HG02623 (cell line): Measurements from ENCODE around the gene DUS3L.

Experiments
- ATAC-seq: cut with Tn5 transposase; IDR thresholded peaks from one replicate; pipeline ENCODE4 v1.9.1; 2021; ENCODE audit warnings: moderate library complexity; ENCODE audit not compliant: unreplicated experiment

DUS3L gene, protein sequence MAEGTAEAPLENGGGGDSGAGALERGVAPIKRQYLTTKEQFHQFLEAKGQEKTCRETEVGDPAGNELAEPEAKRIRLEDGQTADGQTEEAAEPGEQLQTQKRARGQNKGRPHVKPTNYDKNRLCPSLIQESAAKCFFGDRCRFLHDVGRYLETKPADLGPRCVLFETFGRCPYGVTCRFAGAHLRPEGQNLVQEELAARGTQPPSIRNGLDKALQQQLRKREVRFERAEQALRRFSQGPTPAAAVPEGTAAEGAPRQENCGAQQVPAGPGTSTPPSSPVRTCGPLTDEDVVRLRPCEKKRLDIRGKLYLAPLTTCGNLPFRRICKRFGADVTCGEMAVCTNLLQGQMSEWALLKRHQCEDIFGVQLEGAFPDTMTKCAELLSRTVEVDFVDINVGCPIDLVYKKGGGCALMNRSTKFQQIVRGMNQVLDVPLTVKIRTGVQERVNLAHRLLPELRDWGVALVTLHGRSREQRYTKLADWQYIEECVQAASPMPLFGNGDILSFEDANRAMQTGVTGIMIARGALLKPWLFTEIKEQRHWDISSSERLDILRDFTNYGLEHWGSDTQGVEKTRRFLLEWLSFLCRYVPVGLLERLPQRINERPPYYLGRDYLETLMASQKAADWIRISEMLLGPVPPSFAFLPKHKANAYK

GRCh38 chr19:5790559-5791520 lies at the start of gene DUS3L:
DUS3L (minus strand) TSS chr19:5791163; CDS start chr19:5791141, 22 bp downstream.
- peak; percentile 84 for ATAC-seq

DNA sequence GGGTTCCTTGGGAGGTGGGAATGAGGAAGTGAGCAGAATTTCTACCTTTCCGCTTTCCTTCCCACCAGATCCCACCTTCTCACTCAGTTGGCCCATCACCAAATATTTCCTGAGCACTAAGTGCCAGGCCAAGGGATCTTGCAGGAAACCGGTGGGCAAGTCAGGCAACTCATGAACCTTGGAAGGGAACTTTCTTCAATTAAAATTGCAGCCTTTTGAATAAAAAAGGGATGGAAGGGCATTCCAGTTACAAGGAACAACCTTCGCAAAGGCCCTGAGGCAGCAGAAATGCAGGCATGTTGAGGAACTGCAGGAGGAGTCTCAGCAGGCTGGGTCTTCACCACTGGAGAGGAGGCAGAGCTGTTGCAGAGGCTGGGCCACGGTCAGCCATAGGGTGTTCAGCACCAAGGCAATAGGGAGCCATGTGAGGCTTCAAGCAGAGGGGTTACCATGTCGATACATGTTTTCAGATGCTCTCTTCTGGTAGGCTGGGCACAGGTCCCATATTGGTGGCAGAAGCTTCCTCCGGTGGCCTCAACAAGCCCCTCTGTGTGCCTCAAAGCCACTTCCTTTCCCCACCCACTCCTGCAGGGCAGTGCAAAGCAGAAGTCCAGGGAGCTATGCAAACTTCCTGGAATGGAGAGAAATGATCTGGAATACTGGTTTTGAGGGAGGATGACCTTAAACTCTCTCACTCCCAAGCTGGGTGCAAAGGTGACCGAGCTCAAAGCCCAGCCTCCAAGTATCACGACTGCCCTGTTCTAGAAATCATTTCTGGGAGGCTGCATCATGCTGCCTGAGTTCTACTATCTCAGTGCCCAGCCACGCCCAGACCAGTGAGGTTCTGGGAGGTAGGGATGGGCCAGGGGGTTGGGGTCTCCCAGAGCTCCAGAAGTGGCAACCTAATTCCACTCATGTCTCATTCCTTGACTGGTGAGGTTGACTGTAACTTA lies 48.4 kb upstream of the DUS3L start, which contains the start of gene FUT6:
Gene FUT6 (minus strand): TSS at position 638 of the 953 bp plus-strand sequence. CDS start 7,135 bp downstream, outside the sequence.
- no peak for ATAC-seq

GRCh38 chr19:5838353-5839064 lies 47.5 kb upstream of the DUS3L start:
- no peak for ATAC-seq

- no peak for ATAC-seq
Measured at GRCh38 chr19:5837761-5838352, 46.9 kb upstream of the DUS3L start.

- no peak for ATAC-seq
Measured at GRCh38 chr19:5832527-5833216, 41.7 kb upstream of the DUS3L start.

DNA sequence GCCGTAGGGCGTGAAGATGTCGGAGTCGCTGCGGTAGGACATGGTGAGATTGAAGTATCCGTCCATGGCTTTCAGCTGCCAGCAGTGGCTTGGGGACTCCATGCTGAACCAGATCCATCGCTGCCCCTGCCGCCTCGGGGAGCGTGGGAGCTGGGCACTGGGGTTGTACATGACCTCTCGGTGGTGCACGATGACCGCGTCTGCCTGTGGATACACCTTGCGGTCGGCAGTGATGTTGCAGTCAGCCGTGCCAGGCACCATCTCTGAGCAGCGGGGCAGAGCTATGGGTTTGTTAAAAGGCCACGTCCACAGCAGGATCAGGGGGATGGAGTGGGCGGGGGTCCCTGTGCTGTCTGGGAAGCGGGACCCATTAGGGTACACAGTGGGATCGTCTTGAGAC lies 41.1 kb upstream of the DUS3L start:
- ATAC-seq: no peak

- ATAC-seq: no peak
Measured at GRCh38 chr19:5831159-5831558, 40.2 kb upstream of the DUS3L start.

DNA sequence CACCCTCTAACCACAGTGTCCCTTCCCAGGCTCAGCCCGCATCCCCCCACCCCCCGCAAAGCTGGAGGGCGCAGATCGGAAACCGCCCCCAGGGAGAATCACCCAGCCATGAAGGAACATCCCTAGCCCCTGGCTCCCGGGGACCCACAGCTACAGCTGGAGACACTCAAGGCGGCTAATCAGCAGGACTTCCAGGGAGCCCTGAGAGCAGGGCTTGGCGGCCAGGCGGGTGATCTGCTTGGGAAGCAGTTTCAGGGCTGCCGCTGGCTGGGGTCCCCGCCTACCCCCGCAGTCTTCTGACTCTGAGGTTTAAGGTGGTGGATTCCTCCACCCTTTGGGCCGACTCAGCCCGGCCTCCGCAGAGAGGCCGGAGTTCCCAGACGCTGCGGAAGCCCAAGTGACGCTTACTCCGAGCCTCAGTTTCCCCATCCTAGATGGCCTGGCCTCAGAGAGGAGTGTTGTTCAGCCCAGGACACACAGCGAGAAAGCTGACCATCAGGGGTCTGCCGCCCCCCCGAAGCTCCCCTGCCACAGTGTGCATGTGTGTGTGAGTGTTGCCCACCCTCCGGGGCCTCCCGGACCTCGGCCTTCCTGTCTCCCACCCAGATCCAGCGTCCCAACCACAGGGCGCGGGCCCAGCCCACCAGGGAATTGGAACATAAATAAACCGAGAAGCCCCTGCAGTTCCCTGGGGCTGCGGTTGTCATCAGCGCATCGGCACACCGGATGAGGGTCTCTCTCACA lies 38.8 kb upstream of the DUS3L start:
- ATAC-seq: no peak

- ATAC-seq: no peak
Measured at GRCh38 chr19:5828661-5829566, 38.0 kb upstream of the DUS3L start.

- peak; percentile 50 for ATAC-seq
Measured at GRCh38 chr19:5827891-5828660, 37.1 kb upstream of the DUS3L start.

GRCh38 chr19:5827342-5827890 lies 36.5 kb upstream of the DUS3L start:
- ATAC-seq: no peak

DNA sequence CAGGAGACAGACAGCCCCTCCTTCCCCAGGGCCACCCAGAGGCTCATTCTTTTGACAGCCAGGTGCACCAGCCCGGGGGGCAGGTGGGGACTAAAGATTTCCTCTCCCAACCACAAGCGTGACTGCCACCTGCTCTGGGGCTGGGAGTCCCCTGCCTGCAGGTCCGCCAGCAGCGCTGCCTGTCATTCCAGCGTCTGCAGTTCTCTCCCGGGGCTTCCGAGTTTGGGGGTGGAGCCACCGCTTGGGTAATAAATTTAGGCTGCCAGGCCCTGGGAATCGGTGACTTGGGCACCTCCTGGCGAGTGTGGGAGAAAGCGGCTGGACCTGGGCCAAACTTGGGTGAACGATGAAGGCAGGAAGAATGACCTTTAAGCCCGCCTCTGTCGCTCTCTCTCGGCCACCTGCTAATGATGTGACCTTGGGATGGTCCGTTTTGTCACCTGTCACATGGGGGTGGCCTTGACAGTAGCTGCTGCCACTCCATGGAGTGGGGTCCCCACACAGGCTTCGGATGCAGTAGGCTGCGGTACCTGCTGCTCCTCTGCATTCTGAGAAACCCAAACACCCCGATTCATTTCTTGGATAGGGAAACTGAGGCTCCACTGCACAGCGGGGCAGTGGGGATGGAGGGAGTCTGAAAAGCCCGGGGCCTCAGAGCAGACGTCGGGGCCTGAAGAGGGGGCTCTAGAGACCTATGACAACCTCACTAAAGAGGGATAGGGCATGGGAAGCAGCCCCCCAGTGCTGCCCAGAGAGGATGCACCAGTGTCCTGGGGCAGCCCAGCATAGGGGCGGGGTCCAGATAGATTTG lies 35.8 kb upstream of the DUS3L start:
- no peak for ATAC-seq

GRCh38 chr19:5825178-5825577 lies 34.2 kb upstream of the DUS3L start:
- ATAC-seq: no peak

- ATAC-seq: no peak
Measured at GRCh38 chr19:5824751-5825150, 33.8 kb upstream of the DUS3L start.
